Measurements from ENCODE around the gene ATN1. TPM values are rescaled to one million over a fixed set of nuclear protein-coding genes. Genes with fewer than 3 reads are reported as not detected.

ATN1 gene
- total RNA-seq, 1 donor: 16.4 TPM

- TF ChIP-seq, protein P1, sequence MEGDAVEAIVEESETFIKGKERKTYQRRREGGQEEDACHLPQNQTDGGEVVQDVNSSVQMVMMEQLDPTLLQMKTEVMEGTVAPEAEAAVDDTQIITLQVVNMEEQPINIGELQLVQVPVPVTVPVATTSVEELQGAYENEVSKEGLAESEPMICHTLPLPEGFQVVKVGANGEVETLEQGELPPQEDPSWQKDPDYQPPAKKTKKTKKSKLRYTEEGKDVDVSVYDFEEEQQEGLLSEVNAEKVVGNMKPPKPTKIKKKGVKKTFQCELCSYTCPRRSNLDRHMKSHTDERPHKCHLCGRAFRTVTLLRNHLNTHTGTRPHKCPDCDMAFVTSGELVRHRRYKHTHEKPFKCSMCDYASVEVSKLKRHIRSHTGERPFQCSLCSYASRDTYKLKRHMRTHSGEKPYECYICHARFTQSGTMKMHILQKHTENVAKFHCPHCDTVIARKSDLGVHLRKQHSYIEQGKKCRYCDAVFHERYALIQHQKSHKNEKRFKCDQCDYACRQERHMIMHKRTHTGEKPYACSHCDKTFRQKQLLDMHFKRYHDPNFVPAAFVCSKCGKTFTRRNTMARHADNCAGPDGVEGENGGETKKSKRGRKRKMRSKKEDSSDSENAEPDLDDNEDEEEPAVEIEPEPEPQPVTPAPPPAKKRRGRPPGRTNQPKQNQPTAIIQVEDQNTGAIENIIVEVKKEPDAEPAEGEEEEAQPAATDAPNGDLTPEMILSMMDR (IDR thresholded peaks at IDR 0.05; ENCODE audit: insufficient read depth, low read depth, low read length): no peak
- DNase-seq (ENCODE audit: low read depth): no peak
- H3K4me3 ChIP-seq (ENCODE audit: low read depth, low read length): peak overlapping the region; percentile 59
These were observed 10.8 kb downstream of the ATN1 start for GRCh38 chr12:6938353-6939190.

DNA sequence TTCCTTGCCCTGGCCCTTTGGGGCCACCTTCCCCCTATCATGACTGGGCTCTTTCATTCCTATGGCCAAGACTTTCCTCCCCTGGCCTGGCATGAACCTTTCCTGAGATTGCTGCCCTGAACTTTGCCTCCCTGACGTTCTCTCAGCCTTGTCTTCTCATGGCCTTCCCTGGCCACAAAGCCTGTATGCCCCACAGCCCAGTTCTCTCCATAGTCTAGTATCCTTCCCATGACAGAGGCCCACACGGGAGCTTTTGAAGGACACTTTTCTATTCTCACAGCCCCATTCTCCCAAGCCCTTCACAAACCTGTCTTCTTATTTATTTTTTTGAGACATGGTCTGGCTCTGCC, 11.4 kb downstream of the ATN1 start:
- DNase-seq (ENCODE audit: low read depth): no peak
- H3K4me3 ChIP-seq (ENCODE audit: low read depth, low read length): no peak overlapping the region
- TF ChIP-seq, protein P1 (IDR thresholded peaks at IDR 0.05; ENCODE audit: insufficient read depth, low read depth, low read length): no peak

- DNase-seq (ENCODE audit: low read depth): no peak
- no peak overlapping the region for H3K4me3 ChIP-seq (ENCODE audit: low read depth, low read length)
- TF ChIP-seq, protein P1 (IDR thresholded peaks at IDR 0.05; ENCODE audit: insufficient read depth, low read depth, low read length): no peak
These were observed 13.5 kb downstream of the ATN1 start for GRCh38 chr12:6941267-6941666.

DNA sequence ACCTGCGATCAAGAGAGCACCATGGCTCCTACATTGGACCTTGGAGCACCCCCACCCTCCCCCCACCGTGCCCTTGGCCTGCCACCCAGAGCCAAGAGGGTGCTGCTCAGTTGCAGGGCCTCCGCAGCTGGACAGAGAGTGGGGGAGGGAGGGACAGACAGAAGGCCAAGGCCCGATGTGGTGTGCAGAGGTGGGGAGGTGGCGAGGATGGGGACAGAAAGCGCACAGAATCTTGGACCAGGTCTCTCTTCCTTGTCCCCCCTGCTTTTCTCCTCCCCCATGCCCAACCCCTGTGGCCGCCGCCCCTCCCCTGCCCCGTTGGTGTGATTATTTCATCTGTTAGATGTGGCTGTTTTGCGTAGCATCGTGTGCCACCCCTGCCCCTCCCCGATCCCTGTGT, 14.0 kb downstream of the ATN1 start:
- TF ChIP-seq, protein P1 (IDR thresholded peaks at IDR 0.05; ENCODE audit: insufficient read depth, low read depth, low read length): no peak
- no peak for DNase-seq (ENCODE audit: low read depth)
- no peak overlapping the region for H3K4me3 ChIP-seq (ENCODE audit: low read depth, low read length)

- no peak for DNase-seq (ENCODE audit: low read depth)
- H3K4me3 ChIP-seq (ENCODE audit: low read depth, low read length): no peak overlapping the region
- TF ChIP-seq, protein P1 (IDR thresholded peaks at IDR 0.05; ENCODE audit: insufficient read depth, low read depth, low read length): no peak
These were observed 14.5 kb downstream of the ATN1 start for GRCh38 chr12:6942331-6942665.

GRCh38 chr12:6943389-6943721, 15.6 kb downstream of the ATN1 start:
- TF ChIP-seq, protein P1 (IDR thresholded peaks at IDR 0.05; ENCODE audit: insufficient read depth, low read depth, low read length): no peak
- H3K4me3 ChIP-seq (ENCODE audit: low read depth, low read length): peak overlapping the region; percentile 76
- DNase-seq (ENCODE audit: low read depth): peak; percentile 96
